NCI-H1105 (cell line): ENCODE data around the gene PAWR.
"Not testable (repeated sequence)": the region's sequence is repeated elsewhere in the genome, so short reads cannot be mapped to it uniquely, and the experiment has no call there.

Source experiments
- DNase-seq: peaks from one replicate; lab custom pipeline; 2025; lab: John Stamatoyannopoulos, UW

PAWR gene

GRCh38 chr12:79591988-79592387 lies 98.8 kb downstream of the PAWR start:
- DNase-seq, result no peak

GRCh38 chr12:79590751-79591150 lies 100.0 kb downstream of the PAWR start:
- DNase-seq, result no peak

GRCh38 chr12:79587368-79587767 lies 103.4 kb downstream of the PAWR start:
- no peak for DNase-seq

GRCh38 chr12:79585147-79585546 lies 105.6 kb downstream of the PAWR start:
- no peak for DNase-seq

GRCh38 chr12:79573820-79574219 lies 116.9 kb downstream of the PAWR start:
- DNase-seq, result no peak

GRCh38 chr12:79569679-79570078 lies 121.1 kb downstream of the PAWR start:
- no peak for DNase-seq

GRCh38 chr12:79567175-79567563 lies 123.6 kb downstream of the PAWR start:
- DNase-seq, result no peak

GRCh38 chr12:79566452-79567174 lies 124.2 kb downstream of the PAWR start:
- no peak for DNase-seq

GRCh38 chr12:79564727-79565350 lies 125.9 kb downstream of the PAWR start:
- DNase-seq, result not testable (repeated sequence)

GRCh38 chr12:79563021-79563740 lies 127.6 kb downstream of the PAWR start:
- no peak for DNase-seq

GRCh38 chr12:79561401-79562132 lies 129.2 kb downstream of the PAWR start:
- no peak for DNase-seq

GRCh38 chr12:79560225-79560889 lies 130.4 kb downstream of the PAWR start:
- no peak for DNase-seq

GRCh38 chr12:79559591-79559990 lies 131.2 kb downstream of the PAWR start:
- no peak for DNase-seq

GRCh38 chr12:79558924-79559469 lies 131.8 kb downstream of the PAWR start:
- no peak for DNase-seq

- DNase-seq, result no peak
Measured at GRCh38 chr12:79557690-79558315, 133.0 kb downstream of the PAWR start.

- DNase-seq, result peak; percentile 31
Measured at GRCh38 chr12:79555028-79555925, 135.5 kb downstream of the PAWR start.

GRCh38 chr12:79553863-79554574 lies 136.7 kb downstream of the PAWR start:
- DNase-seq, result no peak

- DNase-seq, result no peak
Measured at GRCh38 chr12:79552192-79552591, 138.6 kb downstream of the PAWR start.

- DNase-seq, result no peak
Measured at GRCh38 chr12:79549531-79550271, 141.1 kb downstream of the PAWR start.
